OCI-M1 (cell line): Measurements from ENCODE around the gene SLX9.
"Not testable (repeated sequence)": the region's sequence is repeated elsewhere in the genome, so short reads cannot be mapped to it uniquely, and the experiment has no call there.

Experiments used
- DNase-seq: peaks from one replicate; lab custom pipeline; 2025; lab: John Stamatoyannopoulos, UW

Gene SLX9

DNA sequence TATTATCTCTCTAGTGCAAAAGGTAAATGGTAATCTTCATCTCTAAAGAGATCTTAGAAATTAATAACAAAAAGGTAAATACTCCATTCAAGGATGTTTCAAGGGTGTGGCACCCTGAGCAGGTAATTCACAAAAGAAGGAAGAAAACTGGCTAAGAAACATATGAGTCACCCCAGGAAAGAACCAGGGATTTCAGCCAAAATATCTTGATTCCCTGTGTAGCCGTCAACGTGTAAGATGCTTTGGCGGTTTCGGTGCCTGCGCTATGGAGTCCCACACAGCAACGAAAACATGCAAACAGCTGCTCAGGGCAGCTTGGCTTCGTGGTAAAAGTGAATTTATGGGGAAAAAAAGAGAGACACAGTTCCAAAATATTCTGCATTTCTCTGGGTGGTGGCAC is 22.9 kb upstream of the SLX9 start:
- DNase-seq = no peak

DNA sequence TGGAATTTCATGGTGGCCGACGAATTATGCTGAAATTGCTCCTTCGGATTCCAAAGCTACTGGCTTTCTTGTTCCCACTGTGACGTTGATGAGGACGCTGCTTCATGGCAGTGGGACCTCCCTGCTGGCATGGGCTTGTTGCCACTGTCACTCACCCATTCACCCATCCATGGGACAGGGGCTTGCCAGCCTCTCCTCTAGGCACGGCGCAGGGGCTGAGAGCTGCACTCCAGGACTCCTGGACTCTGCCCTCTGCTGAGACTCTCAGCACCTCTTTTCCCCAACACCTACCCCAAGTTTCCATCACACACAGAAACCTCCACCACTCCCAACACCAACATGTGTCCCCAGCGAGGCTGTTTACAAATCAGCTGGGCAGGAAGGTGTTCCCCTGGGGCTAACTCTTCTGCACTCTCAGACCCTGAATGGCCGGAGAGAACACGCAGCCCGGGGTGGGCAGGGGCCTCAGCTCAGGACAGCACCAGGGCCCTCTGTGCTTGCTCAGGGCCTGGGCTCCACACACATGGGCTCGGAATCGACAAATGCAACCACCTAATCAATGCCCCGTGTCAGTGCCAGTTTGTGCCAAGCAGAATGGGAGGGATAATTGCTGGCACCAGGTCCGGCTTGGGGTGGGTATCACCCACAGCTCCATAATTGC is 22.3 kb upstream of the SLX9 start:
- no peak for DNase-seq

DNA sequence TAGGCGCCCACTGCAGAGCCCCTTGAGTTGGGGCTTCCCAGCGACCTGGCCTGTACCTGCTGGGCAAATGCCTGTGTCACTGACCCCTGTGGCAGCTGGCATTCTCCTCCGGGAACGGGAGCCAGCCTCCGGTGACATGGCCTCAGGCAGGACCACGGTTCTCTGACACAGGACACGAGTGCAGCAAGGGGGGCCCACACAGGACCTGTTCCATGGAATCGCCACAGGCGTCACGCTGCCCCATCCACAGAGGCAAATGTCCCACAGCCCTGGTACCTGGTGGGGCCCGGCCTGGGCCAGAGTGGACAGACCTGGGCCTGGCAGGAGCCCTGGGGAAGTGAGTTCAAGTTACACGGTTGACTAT is 21.7 kb upstream of the SLX9 start:
- no peak for DNase-seq

DNA sequence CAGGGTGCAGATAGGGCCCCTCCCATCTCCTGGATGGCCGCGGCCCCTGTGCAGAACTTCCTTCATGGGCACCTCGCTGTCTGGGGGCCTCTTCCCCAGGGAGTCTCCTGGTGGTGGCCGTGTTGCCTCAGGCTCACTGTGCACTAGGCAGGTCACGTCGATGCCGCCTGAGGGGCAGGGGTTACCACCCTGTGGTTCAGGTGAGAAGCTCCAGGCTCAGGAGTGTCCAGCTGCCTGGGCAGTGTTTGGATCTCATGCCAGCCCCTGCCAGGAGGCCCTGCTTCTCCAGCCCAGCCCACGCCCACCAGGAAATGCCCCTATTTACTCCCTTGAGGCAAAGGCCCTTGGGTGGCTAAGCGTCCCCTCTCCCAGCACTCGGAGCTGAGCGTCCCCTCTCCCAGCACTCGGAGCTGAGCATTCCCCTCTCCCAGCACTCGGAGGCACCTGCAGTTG is 21.2 kb upstream of the SLX9 start:
- DNase-seq = no peak

DNA sequence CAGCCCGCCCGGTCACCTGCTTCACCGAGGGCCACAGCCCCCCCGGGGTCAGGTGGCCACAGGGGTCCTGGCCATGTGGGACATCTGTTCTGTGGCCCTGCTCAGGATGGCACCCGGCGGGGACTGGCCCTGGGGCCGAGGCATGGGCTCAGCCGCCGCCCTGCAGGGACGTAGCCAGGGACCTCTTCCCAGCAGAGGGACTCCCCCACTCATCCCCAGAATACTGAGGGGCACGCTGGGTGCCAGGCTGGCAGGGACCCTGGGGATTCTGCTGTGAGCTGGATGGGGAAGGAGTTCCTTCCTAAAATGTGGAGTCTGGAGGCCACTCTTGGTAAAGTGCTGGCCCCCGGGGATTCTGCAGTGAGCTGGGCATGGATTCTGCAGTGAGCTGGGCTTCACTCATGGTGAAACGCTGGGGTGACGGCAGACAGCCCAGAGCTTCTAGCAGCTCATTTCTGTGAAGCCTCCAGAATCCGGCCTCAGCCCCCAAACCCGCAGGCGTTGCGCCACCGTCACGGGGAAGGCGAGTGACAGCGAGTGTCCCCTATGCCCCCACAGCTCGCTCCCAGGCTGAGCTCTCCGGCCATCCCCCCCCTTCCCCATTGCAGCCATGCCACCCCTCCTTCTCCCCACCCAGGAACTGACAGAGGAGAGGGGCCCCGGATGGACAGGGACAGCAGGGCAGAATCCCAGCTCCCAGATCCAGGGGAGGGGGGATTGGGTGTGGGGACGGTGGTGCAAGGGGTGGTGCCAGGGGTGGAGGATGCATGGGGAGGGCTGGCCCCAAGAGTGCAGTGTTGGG is 20.5 kb upstream of the SLX9 start:
- DNase-seq = no peak

DNA sequence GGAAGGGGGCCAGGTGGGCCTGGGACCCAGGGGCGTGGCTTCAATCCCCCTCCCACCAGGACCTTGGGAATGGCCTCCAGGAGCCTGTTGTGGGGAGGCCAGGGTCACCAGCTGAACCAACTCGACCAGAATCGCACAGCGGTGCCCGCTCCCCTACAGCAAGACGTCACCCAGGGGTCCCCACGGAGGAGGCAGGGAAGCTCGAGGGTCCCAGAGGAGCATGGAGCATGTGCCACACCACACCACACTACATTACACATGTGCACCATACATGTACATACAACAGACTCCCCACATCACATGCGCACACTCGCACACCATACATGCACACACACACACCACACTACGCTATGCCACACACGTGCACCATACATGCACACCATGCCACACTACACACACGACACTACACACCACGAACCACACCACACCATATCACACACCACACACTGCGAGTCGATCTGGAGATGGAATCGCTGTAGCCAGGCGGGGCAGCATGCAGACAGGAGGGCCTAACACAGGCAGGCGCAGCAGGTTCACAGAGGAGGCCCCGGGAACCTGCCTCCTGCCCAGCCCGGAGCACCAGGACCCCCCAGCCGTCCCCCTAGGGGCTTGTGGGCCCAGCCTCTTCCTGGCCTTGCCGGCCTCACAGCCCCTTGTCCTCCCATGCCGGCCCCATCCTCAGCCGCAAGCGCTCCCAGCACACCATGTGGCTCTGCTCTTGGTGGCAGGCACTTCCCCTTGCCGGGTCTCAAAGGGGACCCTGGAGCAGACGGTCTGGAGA is 19.7 kb upstream of the SLX9 start:
- DNase-seq = no peak

DNA sequence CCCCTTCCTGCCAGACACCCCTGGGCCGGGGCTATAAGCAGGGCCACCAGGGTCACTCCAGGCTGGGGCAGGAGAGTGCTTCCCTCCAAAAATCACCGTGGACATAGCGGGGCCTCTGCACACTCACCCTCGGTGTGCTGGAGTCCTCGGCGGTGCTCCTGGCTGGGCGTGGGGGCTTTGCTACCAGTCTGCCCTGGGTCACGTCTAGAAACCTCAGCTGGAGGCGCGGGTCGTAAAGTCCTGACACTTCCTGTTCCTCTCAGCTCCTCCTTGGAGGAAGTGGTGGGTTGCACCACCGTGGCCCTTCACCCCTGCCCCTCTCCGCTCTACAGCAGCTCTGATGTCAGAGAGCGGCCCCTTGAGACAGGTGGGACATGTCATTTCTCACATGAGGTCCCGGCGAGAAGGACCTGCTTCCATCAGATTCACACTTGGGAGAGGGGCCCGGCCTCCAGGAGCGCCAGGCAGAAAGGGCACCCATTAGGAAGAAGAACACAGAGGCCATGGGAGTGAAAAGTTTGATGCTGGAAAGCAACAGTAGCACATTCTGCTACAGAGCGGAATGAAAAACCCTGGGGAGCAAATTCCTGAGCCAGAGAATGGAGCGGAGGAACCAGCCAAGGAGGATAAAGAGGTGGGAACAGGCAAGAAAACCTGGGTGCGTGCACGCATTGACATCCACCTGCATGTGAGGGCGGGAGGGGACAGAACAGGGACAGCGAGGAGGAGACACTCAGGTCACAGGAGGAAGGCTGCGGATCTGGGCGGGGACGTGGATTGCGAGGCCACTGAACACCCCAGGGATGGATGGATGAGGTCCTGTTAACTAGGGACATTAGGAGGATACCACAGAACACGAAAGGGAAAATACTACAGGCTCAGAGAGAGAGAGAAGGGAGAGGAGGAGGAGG is 18.9 kb upstream of the SLX9 start, which contains the start of gene ITGB2:
Gene ITGB2, minus strand, starts transcription at position 206 of the 911 bp plus-strand sequence. CDS start 10,117 bp downstream, outside the sequence.
- DNase-seq = no peak

DNA sequence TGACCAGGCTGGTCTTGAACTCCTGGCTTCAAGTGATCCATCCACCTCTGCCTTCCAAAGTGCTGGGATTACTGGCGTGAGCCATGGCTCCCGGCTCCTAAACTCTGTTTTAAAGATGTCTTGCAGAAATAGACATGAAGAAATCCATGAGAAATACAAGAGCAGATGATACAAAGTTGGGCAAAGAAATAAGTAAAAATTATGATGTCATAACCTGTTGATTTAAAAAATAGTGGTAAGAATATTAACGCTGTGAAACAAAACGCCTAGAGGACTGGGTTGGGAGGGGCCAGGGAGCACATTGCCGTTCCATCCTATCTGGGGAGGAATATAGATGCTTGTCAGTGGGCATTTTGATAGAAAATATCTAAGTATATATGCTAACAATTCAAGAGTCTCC is 17.9 kb upstream of the SLX9 start:
- no peak for DNase-seq

DNA sequence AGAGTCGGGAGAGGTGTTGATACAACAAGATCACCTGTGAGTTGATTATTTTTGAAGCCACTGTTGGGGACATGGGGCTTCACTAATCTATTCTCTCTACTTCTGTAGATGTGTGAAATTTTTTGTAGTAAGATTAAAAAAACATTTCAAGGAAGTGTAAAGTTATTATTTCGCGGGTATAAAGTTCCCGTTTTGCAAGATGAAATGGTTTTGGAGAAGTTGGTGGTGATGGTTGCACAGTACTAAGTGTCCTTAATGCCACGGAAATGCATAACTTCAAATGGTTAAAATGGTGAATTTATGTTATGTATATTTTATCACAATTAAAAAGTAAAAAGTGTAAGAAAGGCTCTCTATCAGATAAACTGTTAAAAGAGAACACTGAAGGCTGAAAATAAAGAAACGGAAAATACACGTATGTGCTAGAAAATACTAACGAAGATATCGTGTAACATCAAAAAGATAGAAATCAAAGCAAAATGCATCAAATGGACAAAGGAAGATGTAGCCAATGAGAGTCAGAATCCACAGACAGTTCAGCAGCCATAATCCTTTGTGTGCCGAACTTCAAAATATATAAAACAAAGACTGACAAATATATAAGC is 16.2 kb upstream of the SLX9 start:
- DNase-seq = peak; percentile 23

DNA sequence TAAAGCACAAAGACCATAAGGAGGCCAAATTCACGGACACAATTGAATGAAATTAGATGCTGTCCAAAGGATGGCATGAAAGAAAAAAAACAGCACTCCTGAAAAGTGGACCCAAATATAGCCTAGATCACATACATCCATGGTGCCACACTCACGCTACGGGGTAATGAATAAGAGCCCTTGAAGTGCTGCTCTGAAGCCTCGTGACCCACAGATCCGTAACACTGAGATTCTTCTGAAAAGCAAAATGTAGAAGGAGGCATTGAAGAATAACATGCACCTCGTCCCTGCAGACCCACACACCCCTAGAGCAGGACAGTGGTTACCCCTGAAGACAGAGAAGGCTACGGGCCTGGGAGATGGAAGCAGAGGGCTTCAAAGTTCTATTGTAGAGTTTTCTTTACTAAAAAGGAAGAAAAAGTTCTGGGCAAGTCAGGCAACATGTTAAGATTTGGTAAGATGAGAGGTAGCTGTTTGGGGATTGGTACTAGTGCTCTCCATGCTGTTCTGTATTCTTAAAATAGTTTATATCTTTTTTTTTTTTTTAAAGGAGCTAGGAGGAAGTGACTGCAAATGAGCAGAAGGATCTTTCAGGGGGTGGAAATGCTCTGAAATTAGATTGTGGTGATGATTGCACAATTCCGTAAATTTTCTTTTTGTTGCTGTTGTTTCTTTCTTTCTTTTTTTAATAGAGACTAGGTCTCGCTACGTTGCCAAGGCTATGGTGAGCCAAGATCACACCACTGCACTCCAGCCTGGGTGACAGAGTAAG is 15.0 kb upstream of the SLX9 start:
- DNase-seq = peak; percentile 67

DNA sequence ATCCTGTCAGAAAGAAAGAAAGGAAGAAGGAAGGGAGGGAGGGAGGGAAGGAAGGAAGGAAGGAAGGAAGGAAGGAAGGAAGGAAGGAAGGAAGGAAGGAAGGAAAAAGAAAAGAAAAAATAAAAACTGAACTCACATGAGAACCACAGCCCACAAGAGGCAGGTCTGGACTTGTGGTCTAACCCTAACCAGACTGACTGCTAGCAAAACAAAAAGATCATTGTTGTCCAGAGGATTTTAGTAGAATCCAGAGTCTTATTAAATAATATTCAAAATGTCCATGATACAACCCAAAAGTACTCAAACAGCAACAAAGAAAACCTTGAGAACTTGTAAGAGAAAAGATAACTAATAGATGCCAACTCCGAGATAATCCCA is 14.5 kb upstream of the SLX9 start:
- peak; percentile 38 for DNase-seq

DNA sequence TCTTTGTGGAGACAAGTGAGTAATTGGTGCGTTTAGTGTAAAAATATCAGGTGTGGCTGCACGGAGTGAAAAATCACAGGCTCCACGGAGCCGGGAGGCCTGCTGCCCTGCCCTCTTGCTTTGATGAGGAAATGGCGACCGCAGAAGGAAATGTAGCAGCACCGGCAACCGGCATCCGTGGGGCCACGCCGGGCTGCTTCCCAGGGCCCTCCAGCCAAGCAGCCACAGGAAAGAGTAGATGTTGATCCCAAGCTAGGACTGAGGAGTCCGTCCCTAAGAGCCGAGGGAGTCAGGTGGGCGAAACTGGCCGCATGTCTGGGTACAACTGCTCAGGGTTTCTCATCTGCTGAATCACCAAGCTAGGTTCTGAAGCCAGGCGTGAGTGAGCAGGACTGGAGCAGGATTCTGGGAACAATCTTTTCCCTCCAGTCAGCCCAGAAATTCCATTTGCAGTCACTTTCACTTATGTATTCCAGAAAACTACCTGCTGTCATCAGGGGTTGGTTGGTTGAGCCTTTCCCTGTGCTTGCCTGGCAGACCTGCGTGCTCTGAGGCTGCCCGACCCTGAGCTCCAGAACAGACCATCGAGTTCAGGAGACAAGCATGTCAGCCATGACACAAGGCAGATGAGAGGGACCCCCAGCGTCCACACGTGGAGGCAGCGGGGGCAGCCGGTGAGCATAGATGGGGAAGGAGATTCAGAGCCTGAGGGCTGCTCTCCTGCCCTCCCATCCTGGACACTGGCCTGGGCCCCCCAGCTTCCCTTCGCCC is 13.3 kb upstream of the SLX9 start:
- DNase-seq = no peak

DNA sequence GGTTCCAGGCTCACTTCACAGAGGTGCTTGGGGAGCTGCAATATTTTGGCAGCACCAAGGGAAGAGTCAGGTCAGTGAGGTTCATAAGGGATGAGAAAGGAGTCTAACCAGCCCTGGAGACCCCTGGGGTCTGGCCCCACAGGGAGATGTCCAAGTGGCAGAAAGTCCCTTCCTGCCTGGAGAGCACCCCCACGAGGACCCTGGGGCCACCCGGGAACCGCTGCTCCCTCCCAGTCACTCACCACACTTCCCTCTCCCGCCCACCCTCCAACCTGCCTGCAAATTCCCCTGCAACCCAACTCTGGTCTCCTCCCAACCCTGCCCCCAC is 12.6 kb upstream of the SLX9 start:
- no peak for DNase-seq

DNA sequence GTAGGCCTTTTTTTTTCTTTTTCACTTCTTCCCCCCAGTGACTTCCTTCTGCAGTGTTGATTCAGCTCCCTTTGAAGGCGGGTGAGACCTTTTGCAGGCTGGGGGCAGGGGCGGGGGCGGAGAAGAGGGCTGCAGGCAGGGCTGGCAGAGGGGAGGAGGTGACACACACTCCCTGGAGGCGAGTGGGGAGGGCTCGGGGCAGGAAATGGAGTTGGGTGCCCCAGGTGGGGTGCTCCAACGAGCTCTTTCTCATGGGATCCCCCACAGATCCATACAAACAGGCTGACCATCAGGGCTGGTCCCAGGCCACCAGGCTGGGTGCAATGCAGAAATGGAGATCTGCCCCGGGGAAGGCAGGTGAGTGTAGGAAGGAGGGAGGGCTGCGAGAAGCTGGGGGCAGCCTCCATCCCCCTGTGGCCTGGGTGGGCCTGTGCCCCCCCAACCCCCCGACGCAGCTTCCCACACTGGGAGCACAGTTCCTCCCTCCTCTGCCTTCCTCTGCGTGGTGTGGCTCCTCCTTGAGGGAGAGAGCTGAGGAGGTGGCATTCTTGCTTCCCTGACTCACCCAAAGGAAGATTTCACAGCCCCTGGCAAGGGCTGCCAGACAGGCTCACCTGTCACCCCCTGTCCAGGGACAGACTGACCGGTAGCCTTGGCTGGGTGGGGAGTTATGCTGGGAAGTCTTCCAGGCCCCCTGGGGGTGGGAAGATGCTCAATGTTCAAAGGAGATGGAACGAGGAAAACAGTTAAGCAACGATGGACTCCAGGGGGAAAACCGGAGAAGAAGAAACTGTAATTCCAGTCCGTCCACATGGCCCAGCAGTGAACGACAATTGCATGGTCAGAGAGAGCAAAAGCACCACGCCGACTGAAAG is 12.0 kb upstream of the SLX9 start:
- peak; percentile 68 for DNase-seq

DNA sequence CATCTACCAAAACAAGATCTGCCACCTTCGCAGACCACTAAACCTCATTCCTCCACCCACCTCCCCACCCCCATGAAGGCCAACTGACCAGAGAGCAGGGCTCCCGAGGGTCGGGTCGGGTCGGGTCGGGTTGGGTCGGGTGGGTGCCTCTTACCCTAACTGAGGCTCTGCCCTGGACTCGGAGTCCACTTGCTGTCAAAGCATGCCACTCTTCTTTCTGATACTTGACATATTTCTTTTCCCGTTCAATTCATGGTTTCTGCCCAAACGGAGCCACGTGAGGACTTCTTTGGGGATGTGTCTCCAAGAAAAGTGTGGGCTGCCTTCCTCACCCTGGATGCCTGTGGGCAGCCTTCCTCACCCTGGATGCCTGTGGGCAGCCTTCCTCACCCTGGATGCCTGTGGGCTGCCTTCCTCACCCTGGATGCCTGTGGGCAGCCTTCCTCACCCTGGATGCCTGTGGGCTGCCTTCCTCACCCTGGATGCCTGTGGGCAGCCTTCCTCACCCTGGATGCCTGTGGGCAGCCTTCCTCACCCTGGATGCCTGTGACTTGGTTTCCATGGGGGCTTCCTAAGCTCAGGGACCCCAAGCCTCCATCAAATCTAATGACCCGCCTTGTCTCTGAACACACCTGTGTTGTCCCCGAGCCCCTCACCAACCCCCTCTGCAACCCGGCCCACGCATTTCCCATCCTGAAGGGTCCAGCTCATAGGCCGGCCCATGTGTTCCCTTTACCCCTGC is 11.2 kb upstream of the SLX9 start:
- not testable (repeated sequence) for DNase-seq

DNA sequence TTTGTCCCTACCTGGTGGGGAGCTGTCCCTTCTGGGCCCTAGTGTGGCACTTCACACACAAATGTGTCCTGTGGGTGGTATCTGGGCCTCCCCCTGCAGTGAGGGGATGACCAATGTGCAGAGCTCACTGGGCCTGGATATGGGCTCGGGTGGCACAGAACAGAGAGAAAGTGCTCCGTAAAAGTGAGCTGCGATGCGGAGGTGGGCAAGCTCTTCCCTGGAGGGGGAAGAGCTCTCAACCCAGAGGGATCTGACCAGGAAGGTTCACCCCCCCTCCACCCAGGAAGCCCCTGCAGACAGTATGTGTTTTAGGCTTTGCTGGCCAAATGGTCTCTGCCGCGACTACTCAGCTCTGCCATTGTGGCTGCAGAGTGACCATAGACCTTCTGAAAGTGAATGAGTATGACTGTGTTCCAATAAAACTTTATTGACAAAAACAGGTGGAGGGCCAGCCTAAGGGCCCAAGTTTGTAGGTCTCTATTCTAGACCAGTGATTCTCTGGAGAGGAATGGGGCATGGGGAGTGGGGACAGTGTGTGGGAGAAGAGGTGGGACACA is 10.5 kb upstream of the SLX9 start:
- DNase-seq = no peak

DNA sequence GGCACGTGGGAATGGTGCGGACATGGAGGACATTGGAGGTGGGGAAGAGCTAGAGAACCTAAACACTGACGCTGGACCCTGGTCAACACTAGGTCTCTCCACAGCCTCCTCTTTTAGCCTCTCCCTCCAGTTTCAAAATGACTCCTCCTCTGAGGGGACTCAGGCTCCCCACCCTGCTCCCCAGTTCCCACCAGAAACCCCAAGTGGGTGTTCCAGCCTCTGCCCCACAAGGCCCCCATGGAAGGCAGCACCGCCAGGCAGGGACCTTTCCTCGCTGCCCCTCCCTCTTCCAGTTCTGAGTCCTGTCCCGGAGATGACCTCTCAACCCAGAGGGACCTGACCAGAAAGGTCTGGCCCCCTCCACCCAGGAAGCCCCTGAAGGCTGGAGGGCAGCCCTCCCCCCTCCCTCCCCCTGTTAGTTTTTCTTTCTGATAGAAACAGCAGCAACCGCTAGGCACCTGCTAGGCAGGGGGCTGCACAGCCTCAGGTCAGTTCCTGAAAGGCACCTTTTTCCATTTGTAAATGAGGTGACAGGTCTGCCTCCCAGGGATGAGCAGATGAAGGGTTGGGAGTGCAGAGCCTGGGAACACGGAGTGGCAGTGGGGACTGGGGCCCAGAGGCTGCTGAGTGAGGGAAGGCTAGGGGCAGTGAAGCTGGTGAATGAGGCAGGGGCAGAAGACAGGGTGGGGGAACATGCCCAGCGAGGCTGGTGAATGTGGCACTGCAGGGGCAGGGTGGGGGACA is 9.9 kb upstream of the SLX9 start:
- DNase-seq = no peak
